ENCODE data around the gene RTKN. TPM values are rescaled to one million over a fixed set of nuclear protein-coding genes. Genes with fewer than 3 reads are reported as not detected.

Gene RTKN
- total and polyA plus RNA-seq, 9 of the 15 experiments (the other 6 are each of a cell fraction or from before 2014, with no cell fraction given) = 0.14 to 6.9 (median 3.6) TPM

- peak in 1 of 2 experiments; percentile 4; a peak in 1 of 4 replicates for TF ChIP-seq SRF (CRISPR knock-in tag; IDR thresholded peaks at IDR 0.05)
- 0 out of 2 replicates have a peak, but pooled peaks have one; percentile 44 for TF ChIP-seq TARDBP (IDR thresholded peaks at IDR 0.05)
- TF ChIP-seq ATF4 (CRISPR knock-in tag; IDR thresholded peaks at IDR 0.05) = no peak
- TF ChIP-seq ETV6 (IDR thresholded peaks at IDR 0.05; ENCODE audit: borderline replicate concordance in 1 of 2, low read depth in 2 of 2, low read length in 1 of 2) = no peak
- 0 out of 2 replicates have a peak, but pooled peaks have one; percentile 42 for TF ChIP-seq ETV6 (CRISPR knock-in tag; IDR thresholded peaks at IDR 0.05; ENCODE audit: borderline replicate concordance)
- TF ChIP-seq DIDO1 (tag; IDR thresholded peaks at IDR 0.05; ENCODE audit: low read depth) = peak; percentile 82
- TF ChIP-seq DACH1 (IDR thresholded peaks at IDR 0.05; ENCODE audit: partially characterized antibody) = no peak
- TF ChIP-seq POLR3G (IDR thresholded peaks at IDR 0.05; ENCODE audit: extremely low read depth, insufficient read length, insufficient replicate concordance) = no peak
- TF ChIP-seq EP300 (IDR thresholded peaks at IDR 0.05; ENCODE audit: low read length) = 0 out of 2 replicates have a peak, but pooled peaks have one; percentile 1
- TF ChIP-seq AFF1 (IDR thresholded peaks at IDR 0.05; ENCODE audit: low read depth in 1 of 2, partially characterized antibody in 2 of 2) = peak; percentile 59 to 82
- peak; percentile 63 for TF ChIP-seq CREB3L1 (IDR thresholded peaks at IDR 0.05; ENCODE audit: borderline replicate concordance, low read depth)
- 0 out of 2 replicates have a peak, but pooled peaks have one; percentile 9 for TF ChIP-seq GATAD2A (IDR thresholded peaks at IDR 0.05)
- 0 out of 2 replicates have a peak, but pooled peaks have one; percentile 34 for TF ChIP-seq FOXK1 (CRISPR knock-in tag; IDR thresholded peaks at IDR 0.05; ENCODE audit: borderline replicate concordance)
- no peak for TF ChIP-seq RNF219 (CRISPR knock-in tag; IDR thresholded peaks at IDR 0.05)
- no peak for TF ChIP-seq RBM34 (IDR thresholded peaks at IDR 0.05; ENCODE audit: borderline replicate concordance, insufficient read depth, low read length)
- peak; percentile 93 for TF ChIP-seq MBD2 (IDR thresholded peaks at IDR 0.05; ENCODE audit: borderline replicate concordance, low read depth)
These were observed 41.3 kb upstream of the RTKN start, which contains the start of the genes CCDC142 and TTC31 (continued) for GRCh38 chr2:74482801-74483674.

All from K562 (cell line).